ENCODE results near the gene REN.

The REN gene

GRCh38 chr1:204110894-204111633, 55.1 kb downstream of the REN start:
- DNase-seq (ENCODE audit: low read depth in 2 of 2, low spot score in 1 of 2) = no peak

- no peak for DNase-seq (ENCODE audit: low read depth in 2 of 2, low spot score in 1 of 2)
These were observed 57.6 kb downstream of the REN start for GRCh38 chr1:204108312-204109141.

- DNase-seq (ENCODE audit: low read depth in 2 of 2, low spot score in 1 of 2) = no peak
These were observed 58.2 kb downstream of the REN start for GRCh38 chr1:204107892-204108291.

- no peak for DNase-seq (ENCODE audit: low read depth in 2 of 2, low spot score in 1 of 2)
These were observed 59.3 kb downstream of the REN start for GRCh38 chr1:204106825-204107224.

- DNase-seq (ENCODE audit: low read depth in 2 of 2, low spot score in 1 of 2) = no peak
These were observed 61.0 kb downstream of the REN start for GRCh38 chr1:204105131-204105515.
